Brain pericyte (primary cell): ENCODE data around the gene RFTN1.

Experiments used
- DNase-seq: peaks from one replicate; pipeline ENCODE4 v3.0.0-alpha.2; 2012; ENCODE audit warnings: low read depth, low spot score

Gene RFTN1

DNA sequence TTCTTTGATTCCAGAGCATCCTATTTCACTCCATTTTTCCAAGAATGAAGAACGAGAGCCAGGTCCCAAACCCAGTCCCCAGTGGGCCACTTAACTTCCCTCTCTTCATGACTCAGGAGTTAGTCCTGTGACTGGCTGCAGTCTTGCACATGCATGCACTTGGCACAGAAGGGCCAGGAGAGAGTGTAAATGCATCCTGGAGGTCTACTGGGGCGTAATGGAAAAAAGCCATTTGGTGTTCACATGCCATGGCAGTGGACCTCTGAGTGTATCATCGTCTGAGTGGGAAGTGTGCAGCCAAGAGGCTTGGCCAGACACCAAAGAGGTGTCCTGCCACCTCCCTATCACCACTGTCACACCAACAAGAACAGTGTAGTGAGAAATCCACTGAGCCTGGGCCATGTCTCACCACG is 15.1 kb upstream of the RFTN1 start:
- no peak for DNase-seq

DNA sequence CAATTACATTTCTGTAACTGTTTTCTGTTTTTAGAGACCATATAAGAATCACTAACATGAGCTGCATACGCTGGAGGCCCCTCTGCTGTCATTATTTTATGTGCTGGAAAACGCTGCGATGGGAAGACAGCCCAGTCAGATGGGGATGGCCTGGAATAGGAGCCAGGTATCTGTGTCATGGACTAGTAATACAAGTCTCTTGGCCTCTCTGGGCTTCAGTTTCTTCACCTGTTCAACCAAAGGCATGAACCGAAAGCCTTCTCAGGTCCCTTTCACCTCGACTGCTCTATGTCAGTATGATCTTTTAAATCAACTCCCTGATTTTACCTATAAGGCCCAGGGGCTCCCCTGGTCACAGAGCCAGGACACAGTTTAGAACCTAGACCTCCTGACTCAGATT is 14.6 kb upstream of the RFTN1 start:
- no peak for DNase-seq

DNA sequence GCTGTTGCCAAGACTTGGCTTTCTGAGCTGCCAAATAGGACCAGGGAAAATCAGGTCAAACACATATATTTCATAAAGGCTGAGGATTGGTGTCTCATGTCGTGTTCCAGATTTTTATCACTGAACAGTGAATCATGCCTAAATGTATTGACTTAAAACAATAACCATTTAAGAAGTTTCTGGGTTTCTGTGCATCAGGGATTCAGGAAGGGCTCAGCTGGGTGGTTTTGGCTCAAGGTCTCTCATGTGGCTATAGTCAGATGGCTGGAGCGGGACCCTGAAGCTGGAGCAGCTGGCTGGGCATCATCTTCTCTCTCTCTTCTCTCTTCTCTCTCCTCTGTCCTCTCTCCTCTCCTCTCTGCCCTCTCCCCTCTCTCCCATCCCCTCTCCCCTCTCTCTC is 10.7 kb upstream of the RFTN1 start:
- DNase-seq: no peak

DNA sequence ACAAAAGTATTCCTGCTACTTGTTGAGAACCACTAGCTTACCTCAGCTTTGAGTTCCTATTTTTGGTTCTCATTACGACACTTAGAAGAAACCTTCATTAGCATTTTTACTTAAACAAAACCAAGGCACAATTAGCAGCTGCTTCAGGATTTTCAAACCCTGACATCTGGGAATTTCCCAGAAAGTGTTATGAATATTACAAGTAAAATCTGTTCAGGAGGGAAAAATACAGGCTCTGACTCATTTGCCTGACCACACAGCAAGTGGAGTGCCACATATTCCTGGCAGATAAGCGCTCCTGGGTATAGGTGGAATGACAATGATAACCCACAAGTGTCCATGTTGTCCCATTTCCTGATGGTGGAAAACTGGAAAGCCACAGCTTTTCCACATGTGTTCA is 10.3 kb upstream of the RFTN1 start:
- no peak for DNase-seq

DNA sequence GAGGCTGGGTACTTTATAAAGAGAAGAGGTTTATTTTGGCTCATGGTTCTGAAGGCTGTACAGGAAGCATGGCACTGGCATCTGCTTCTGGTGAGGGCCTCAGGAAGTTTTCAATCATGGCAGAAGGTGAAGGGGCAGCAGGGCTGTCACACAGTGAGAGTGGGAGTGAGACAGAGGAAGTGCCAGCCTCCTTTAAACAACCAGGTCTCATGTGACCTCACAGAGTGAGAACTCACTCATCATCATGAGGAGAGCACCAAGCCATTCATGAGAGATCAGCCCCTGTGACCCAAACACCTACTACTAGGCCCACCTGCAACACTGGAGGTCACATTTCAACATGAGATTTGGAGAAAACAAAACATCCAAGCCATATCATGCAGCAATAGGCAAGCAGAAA is 9.3 kb upstream of the RFTN1 start:
- no peak for DNase-seq

DNA sequence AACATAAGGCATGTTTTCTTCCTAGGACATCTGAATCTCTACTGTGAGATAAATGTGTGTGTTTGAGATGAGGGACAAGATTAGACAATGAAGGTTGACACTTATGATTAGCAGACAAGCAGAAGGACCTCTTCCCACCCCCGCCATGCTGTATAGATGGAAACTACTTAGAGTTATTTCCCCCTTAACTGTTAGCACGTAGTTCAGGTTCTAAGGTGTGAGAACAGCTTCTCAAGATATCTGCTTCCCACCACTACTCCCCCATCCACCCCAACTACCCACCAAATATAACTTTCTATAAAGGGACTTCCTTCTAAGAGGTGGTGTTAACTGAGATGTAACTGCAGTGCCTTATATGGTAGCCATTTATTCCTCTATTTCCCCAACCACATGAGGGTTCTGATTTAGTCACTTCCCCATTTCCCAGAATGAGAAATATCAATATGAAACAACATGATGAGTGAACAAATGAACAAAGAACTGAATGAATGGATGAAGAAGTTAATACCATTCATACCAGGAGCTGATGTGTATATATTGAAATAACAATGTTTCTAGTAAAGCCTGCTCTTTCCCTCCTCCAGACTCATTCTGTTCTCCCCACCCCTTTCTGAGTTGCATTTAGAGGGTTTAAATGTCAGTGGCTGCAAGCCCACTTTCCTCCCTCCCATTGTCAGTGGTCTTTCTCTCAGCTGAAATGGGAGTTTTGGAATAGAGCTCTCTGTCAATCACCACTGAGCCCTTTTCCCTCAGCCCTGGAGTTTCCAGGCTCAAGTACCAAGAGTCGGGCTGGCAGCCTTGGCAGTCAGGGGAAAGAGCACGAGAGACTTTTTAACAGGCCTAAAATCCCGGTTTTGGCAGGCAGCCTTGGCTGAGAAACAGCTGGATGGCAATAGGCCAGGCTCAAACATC is 7.7 kb upstream of the RFTN1 start:
- no peak for DNase-seq

DNA sequence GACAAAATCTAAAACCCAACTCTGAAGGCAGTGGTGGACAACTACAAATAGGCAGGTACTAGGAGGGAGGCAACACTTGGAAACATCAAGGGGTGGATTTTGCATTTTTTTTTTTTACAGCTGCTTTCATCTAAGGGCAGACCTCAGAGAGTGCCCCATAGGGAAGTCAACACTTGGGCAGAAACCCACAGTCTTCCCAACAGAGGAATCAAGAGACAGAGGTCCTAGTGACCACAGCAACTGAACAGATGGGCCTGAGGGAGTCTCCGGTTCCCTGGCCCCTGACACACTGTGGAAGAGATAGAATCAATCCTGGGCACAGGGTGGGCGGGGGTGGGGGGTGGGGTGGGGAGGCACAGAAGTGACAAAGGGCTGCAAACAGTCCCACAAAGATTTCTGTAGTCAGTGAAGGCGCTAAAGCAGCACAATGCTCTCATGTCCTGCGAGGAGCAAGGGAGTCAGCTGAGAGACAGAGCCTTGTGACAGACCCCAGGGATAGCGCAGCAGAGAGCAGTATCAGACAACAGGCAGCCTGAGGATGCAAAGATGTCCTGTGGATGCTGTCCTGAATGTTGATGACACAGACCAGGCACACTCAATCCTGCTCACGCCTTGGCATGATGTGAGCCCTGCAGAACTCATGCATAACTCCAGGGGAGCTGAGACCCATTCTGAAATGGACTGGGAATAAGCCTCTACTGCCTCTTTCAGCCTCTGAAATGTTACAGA is 6.9 kb upstream of the RFTN1 start:
- DNase-seq: no peak

DNA sequence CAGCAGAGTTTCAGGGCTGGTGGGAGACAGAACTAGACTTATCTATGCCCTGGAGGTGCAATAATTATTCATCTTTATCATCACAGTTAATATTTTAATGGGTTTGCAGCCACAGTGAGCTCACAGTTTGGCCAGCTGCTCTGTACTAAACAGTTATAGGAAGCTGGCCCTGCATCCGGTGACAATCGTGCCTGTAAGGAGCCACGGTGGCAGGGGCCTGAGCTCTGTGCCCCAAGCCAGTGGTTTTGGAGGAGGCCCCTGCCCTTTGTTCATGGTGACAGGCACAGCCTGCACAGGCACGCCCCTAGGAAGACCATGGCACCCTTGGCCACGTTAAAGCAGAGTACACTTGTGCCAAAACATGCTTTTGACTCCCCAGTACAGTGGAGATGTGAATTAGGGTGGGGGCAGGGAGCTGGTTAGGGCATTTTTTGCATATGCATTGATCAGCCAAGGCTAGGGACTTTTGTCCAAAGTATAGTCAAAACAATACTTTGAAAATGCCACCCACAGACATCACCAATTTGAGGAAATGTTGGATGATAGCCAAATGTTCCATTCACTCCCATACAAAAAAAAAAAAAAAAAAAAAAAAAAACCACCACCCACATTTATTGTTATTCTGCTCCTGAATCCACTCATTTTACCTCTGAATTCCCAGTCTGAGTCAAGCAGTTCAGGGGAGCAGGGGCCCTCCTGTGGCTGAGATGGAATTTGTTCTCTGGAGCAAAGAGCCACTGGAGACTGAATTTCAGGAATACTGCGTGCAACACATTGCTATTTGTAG is 3.4 kb upstream of the RFTN1 start:
- no peak for DNase-seq

DNA sequence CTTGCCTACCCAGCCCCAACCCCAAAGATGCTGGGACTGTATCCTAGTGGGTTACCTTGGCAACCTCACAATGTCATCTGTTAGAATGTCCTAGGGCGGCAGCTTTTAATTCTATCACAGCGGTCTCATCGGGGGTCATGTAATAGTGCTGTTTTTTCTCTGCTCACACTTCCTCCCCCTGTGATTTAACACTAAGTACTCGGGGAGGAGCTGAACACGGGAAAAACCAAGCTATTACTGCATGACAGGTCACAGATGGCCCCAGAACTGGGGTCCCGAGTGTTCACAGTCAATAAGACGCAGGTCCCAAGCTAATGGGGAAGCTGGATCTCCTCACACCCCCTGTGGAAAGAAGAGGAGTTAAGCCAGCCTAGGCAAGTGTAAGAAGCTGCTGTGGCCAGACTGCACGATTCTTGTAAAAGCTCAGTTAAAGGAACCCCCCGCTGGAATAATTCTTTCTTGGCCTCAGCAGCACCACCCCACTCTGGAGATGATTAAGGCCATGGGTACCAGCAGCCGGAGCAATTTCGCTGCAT is 2.5 kb upstream of the RFTN1 start:
- DNase-seq: no peak

DNA sequence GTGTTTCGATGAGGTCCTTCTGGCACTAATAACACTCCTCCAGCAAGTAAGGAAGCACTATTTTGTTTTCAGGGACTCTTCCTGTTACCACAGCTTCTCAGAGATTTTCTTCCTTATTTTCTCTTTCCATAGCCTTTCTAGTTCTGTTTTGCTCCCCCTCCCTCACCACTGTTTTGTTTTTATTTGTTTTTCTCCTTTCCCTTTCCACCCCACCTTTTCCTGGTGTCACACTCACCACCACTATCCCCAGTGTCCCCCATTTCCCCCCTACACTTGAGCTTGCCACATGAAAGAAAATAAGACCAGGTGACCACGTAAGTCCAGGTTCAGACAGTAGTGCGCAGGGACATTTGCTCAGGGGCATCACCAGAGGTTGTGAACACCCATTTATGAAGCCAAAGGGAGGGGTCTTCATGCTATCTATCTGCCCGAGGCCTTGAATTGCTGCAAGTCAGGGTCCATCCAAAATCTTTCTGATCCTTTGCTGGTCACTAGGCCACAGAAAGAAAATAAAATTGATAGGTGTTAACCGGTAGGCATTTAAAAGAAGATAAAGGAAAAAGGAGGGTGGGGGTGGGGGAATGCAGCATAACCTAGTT is 1.4 kb upstream of the RFTN1 start:
- DNase-seq: no peak

DNA sequence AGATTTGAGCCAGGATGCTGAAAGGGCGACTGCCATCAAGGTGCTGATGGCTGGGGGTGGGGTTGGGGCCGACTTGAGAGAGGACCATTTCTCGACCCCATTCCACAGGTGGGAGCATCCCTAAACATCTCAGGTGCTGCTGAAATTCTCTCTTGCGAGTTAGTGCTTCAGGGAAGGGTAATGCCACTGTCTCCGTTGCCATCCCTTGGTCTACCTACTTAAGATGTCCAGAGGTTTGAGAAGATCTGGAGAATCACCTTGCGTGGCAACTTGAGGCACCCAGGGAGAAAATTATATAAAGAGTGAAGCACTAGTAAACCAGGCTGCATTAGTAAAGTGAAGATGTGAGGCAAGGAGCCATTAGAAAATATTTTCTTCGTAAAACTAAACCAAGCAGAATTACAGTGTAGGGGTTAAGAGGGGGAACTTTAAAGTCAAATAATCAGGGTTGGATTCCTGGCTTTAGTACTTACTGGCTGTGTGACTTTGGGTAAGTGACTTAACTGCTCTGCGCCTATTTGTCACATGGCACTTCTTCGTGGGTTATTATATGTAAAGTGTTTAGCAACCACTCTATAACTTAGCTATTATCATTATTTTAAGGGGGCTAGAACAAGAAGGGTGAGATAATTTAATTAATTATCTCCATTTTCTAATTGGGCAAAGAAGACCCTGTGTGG is 662 bp upstream of the RFTN1 start:
- DNase-seq: no peak

DNA sequence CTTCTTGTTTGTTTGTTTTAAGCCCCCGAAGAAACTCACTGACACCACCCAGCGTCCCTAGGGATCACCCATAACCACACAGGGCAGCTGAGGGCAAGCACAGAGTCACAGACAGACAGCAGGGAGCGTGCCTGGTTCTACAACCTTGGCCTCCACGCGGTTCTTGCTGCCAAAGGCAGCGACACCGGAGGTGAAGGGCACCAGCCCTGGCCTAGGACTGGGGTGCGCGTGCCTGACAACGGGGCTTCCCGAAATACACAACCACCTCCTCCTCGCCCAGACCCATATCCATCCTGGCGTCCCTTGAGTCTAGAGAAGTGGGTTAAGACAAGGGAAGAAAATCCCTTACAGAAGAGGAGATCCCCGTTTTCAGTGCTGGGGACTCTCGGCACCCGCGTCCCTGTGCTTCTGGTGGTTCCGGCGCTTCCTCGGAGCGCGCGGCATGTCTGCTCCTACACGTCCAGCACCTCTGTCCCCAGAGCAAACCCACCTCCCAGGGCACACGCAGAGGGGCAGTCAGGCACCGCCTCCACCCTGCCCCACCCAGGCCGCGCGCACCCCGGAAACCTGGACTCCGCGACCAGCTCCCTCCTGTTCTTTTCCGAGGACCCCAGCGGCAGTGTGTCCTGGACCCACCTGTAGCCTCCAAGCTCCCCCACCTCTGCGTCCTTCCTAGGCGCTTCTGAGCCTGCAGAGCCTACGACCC is 911 bp downstream of the RFTN1 start:
- DNase-seq: no peak

DNA sequence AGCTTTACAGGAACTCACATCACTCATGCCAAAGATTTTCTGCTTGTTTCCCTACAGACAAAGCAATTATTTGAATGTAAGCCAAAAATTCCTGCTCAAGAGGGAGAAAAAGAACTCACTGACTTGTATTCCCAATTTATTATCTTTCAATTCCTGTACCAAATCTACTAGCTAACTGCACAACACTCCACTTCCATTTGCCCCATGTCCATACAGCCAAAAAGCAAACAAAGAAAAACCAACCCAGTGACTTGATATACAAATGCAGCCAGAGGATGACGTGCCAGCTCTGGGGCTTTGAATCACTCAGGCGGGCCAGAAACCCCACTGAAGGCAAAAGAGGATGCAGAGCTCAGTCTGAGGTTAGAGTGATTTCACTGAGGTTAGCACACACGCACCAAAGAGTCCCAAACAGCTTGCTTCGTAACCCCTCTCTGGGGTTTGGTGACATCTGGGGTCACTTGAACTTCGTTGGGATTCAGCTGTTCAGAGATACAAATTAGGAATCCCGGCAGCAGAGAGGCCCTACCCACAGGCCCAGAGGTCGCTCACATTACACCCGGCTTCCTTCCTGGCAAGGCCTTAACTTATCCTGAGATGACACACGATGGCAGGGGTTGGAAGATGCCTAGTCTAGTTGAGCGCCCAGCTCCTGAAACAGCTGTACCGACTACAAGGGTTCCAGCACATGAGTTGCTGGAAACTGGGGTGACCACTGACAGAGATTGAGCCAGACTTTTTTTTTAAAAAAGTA is 1.6 kb downstream of the RFTN1 start:
- peak; percentile 85 for DNase-seq

DNA sequence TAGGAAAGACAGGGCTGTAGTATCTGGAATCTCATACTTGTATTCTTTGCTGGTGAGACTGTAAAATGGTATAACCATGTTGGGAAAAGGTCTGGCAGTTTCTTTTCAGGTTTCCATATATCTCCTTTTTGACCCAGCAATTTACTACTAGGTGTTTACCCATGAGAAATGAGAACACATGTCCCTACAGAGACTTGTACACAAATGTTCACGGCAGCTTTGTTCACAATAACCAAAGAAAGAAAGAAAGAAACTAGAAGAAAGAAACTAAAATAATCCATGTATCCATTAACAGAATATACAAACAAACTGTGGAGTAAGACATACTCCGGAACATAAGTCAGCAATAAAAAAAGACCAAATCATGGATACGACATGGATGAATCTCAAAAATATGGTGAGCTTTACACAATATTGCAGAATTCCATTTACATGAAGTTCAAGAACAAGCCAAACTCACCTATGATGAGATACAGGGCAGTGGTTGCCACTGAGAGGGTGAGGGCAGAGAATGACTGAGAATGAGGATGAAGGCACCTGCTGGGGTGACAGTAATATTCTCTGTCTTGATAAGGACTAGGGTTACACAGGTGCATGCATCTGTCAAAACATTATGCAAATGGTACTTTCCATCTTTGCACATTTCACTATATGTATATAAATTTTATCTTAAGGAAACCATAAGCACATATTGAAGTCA is 2.7 kb downstream of the RFTN1 start:
- no peak for DNase-seq

DNA sequence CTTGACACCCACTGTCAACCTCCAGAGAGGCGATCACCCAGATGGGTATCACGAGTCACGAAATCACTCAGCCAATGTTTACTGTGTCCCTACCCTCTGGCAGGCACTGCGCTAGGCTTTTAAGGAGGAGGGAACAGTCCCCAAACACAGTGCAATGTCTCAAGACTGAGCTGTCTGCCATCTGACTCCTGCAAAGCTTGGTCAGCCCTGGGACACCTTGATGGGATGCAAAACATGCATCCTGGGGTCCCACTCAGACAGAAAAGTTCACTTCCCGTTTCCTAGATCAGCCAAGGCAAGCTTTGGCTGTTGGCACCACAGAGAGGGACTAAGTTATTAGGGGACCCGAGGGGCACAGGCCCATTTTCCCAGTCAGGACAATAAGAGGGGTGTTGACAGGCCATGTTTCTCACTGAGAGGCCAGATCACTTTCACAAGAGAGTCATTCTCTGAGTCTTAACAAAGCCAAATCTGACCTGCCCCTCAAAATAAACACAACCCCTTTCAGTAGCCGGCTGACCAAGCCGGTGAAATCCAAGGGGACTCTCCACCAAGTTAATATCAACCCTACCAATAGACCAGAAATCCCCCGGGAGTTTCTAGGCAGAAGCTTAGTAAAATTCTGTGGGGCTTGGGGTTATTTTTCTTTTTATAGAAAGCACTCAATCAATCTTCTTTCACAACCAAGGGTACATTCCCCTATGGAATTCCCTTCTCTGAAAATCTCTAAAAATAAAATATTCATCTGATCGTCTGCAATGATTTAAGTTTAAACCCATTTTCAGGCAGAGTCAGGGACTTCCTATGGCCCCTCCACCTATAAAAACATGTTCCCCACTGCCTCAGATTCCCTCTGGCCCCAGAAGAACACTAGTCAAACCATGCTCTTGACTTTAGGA is 3.5 kb downstream of the RFTN1 start:
- DNase-seq: no peak

DNA sequence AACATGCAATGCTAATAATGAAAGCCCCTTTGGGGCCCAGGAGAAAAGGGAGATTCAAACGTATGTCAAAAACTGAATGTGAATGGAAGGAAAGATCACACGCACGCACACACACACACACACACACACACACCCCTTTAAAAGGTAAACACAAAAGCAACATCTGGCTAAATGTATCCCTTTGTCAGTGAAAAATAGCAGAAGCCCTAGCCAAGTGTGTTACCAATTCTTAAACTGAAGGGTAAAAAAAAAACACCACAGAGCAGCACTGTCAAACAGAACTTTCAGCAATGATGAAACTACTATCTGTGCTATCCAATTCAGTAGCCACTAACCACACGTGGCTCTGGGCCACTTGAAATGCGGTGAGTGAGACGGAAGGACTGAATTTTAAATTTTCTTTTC is 4.9 kb downstream of the RFTN1 start:
- no peak for DNase-seq

DNA sequence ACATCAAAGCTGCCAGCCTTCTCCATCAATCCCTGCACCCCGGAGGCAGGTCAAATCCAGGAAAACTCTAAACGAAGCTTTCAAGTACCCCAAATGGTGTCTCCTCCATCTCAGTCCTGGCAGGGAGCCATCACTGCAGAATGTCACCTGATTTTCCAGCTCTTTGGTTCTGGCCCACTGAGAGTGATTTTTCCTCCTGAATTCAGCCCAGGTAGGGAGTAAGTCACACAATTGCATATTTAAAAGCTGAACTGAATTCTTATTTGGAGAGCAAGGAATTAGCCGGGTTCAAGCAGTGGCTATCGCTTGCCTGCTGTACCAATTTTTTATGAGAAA is 5.3 kb downstream of the RFTN1 start:
- DNase-seq: no peak

DNA sequence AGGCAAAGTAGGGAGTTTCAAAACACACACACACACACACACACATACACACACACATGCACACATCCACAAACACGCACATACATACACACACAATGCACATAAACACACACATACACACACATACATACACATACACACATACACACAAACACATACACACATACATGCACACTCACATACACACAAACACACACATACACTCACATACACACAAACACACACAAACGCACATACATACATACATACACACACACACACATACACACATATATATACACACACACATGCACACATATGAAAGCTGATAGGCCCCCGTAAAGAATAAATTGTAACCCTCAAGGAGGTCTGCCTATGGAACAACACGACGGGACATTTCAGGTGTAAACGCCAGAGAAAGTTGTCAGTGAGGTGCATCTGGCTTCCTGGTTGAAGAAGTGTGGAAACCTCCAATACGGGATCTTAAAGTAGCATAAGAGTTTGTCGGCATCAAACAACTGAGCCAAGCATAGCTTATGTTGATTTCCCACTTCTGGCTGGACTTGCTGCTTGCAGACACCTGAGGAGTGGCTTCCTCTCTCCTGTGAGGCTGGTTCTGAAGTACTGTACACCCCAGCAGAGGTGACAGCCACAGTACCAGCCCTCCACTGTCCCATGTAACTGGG is 5.8 kb downstream of the RFTN1 start:
- DNase-seq: no peak
